GM12878 (cell line): Measurements from ENCODE around the gene NDOR1. TPM values are rescaled to one million over a fixed set of nuclear protein-coding genes. Genes with fewer than 3 reads are reported as not detected.

Experiments used
- ATAC-seq: fragments of 200-7000 bp; cut with Tn5 transposase; 3 replicates; pipeline ENCODE4 v1.9.1; 2020; ENCODE audit warnings: mild to moderate bottlenecking, moderate library complexity
- BruUV-seq: library from RNA; stranded (reverse); fragments of 400-500 nt; replicated peaks from 2 replicates; lab custom pipeline; 2021; lab: Mats Ljungman, UMichigan
- CTCF ChIA-PET: fragments of 300-600 bp; sonication (Branson Sonifier 250); formaldehyde crosslinking; extraction: SDS; loops from one replicate; lab custom pipeline; 2021; ENCODE audit warnings: inconsistent platforms; lab: Yijun Ruan, JAX
- POLR2A ChIA-PET: fragments of 350-600 bp; formaldehyde crosslinking; extraction: SDS; loops from one replicate; lab custom pipeline; 2021; ENCODE audit warnings: inconsistent platforms; lab: Charles Lee
- RAD21 ChIA-PET: fragments of 300-600 bp; sonication (Branson Sonifier 250); formaldehyde crosslinking; loops from one replicate; lab custom pipeline; 2023; ENCODE audit warnings: antibody characterized with exemption; ENCODE audit not compliant: unreplicated experiment; lab: Charles Lee
- SMC1A ChIA-PET: fragments of 300-600 bp; sonication (Branson Sonifier 250); formaldehyde crosslinking; loops from one replicate; lab custom pipeline; 2023; ENCODE audit not compliant: unreplicated experiment, uncharacterized antibody; lab: Charles Lee
- DNase-seq: peaks from one replicate; pipeline ENCODE4 v3.0.0-alpha.2; 2011; ENCODE audit warnings: low read depth, low spot score
- FAIRE-seq: peaks from 3 replicates; lab custom pipeline; 2011; peaks lifted over from hg19 to GRCh38; lab: Jason Lieb, UNC
- H2AFZ ChIP-seq: 2 replicates; pipeline ENCODE4 v1.6.0; 2011; ENCODE audit warnings: low read depth, low read length, control low read depth; ENCODE audit not compliant: control insufficient read depth
- H3K27ac ChIP-seq: 2 replicates; pipeline ENCODE4 v1.5.1; 2011; ENCODE audit warnings: control low read depth; ENCODE audit not compliant: control insufficient read depth, insufficient read depth
- H3K27me3 ChIP-seq, 2 experiments: replicated peaks in 1 of 2; 2 replicates each; pipeline versions ENCODE4 v1.6.0 to v1.6.1; 2011; ENCODE audit warnings: low read length in 1 of 2; ENCODE audit not compliant: control insufficient read depth in 2 of 2, insufficient read depth in 2 of 2
- H3K36me3 ChIP-seq, 2 experiments: 2 replicates each; pipeline ENCODE4 v1.5.1; 2011; ENCODE audit warnings: low read length in 1 of 2; ENCODE audit not compliant: control insufficient read depth in 2 of 2, insufficient read depth in 2 of 2
- H3K4me1 ChIP-seq: 2 replicates; pipeline ENCODE4 v1.6.1; 2011; ENCODE audit warnings: mild to moderate bottlenecking, low read length, moderate library complexity, mixed read lengths; ENCODE audit not compliant: control insufficient read depth, insufficient read depth
- H3K4me2 ChIP-seq: 2 replicates; pipeline ENCODE4 v1.6.0; 2011; ENCODE audit warnings: control low read depth; ENCODE audit not compliant: control insufficient read depth, insufficient read depth
- H3K4me3 ChIP-seq: fragments of 200-600 bp; sonication (generic); 2 replicates; pipeline ENCODE4 v1.5.1; 2016
- H3K79me2 ChIP-seq: 2 replicates; pipeline ENCODE4 v1.6.0; 2011; ENCODE audit warnings: low read length; ENCODE audit not compliant: control insufficient read depth, insufficient read depth
- H3K9ac ChIP-seq: 2 replicates; pipeline ENCODE4 v1.8.0; 2011; ENCODE audit warnings: low read length, control low read depth, mixed read lengths; ENCODE audit not compliant: control insufficient read depth, insufficient read depth
- H3K9me3 ChIP-seq: replicated peaks from 3 replicates; pipeline ENCODE4 v1.5.1; 2011; ENCODE audit warnings: mild to moderate bottlenecking, low read length; ENCODE audit not compliant: control insufficient read depth, insufficient read depth
- H4K20me1 ChIP-seq: 2 replicates; pipeline ENCODE4 v1.6.0; 2011; ENCODE audit not compliant: control insufficient read depth, insufficient read depth
- ATF7 ChIP-seq: fragments of 450-650 bp; IDR thresholded peaks from 2 replicates; pipeline ENCODE4 v1.6.1; 2016; ENCODE audit warnings: low read depth, mild to moderate bottlenecking
- CREB1 ChIP-seq: IDR thresholded peaks from 2 replicates; pipeline ENCODE4 v1.6.1; 2012; ENCODE audit warnings: low read depth, mild to moderate bottlenecking, inconsistent platforms
- CREM ChIP-seq: IDR thresholded peaks from 2 replicates; pipeline ENCODE4 v1.6.1; 2014; ENCODE audit warnings: antibody characterized with exemption, low read depth
- IRF3 ChIP-seq: fragments of 450-650 bp; IDR thresholded peaks from 2 replicates; pipeline ENCODE4 v1.6.1; 2014; ENCODE audit warnings: mild to moderate bottlenecking
- KDM1A ChIP-seq: fragments of 200-600 bp; sonication (generic); IDR thresholded peaks from 2 replicates; pipeline ENCODE4 v1.6.1; 2016; ENCODE audit warnings: borderline replicate concordance
- MEF2B ChIP-seq: fragments of 450-650 bp; IDR thresholded peaks from 2 replicates; pipeline ENCODE4 v1.6.1; 2018; ENCODE audit warnings: mild to moderate bottlenecking, moderate library complexity; ENCODE audit not compliant: partially characterized antibody, poor library complexity, severe bottlenecking
- MXI1 ChIP-seq: fragments of 150-350 bp; IDR thresholded peaks from 2 replicates; pipeline ENCODE4 v1.6.1; 2011; ENCODE audit warnings: low read depth, mild to moderate bottlenecking, inconsistent platforms, low read length, improper control_type of control experiment
- NBN ChIP-seq: fragments of 450-650 bp; IDR thresholded peaks from 2 replicates; pipeline ENCODE4 v1.6.1; 2016
- NR2C1 ChIP-seq: fragments of 450-650 bp; IDR thresholded peaks from 2 replicates; pipeline ENCODE4 v1.6.1; 2017; ENCODE audit warnings: antibody characterized with exemption, mild to moderate bottlenecking, moderate library complexity
- NR2F1 ChIP-seq: fragments of 450-650 bp; conservative IDR thresholded peaks from 2 replicates; pipeline ENCODE4 v1.6.1; 2017; ENCODE audit warnings: mild to moderate bottlenecking
- PRDM15 ChIP-seq: fragments of 450-650 bp; formaldehyde crosslinking; IDR thresholded peaks from 2 replicates; pipeline ENCODE4 v1.4.0; 2020; ENCODE audit warnings: mild to moderate bottlenecking, moderate library complexity
- SMC3 ChIP-seq: IDR thresholded peaks from 2 replicates; pipeline ENCODE4 v1.6.1; 2011; ENCODE audit warnings: low read length, improper control_type of control experiment, borderline replicate concordance
- SUZ12 ChIP-seq: fragments of 200-600 bp; sonication (generic); IDR thresholded peaks from one replicate; pipeline ENCODE4 v1.6.1; 2018; ENCODE audit warnings: antibody characterized with exemption, mild to moderate bottlenecking; ENCODE audit not compliant: unreplicated experiment
- TCF12 ChIP-seq: IDR thresholded peaks from 2 replicates; pipeline ENCODE4 v1.6.1; 2011; ENCODE audit warnings: low read depth, mild to moderate bottlenecking, low read length
- TCF3 ChIP-seq: IDR thresholded peaks from 2 replicates; pipeline ENCODE4 v1.6.1; 2012; ENCODE audit warnings: low read depth, mild to moderate bottlenecking, low read length, borderline replicate concordance; ENCODE audit not compliant: insufficient read depth
- YBX1 ChIP-seq: fragments of 450-650 bp; IDR thresholded peaks from 2 replicates; pipeline ENCODE4 v1.6.1; 2016; ENCODE audit warnings: antibody characterized with exemption
- ZNF207 ChIP-seq: fragments of 450-650 bp; IDR thresholded peaks from 2 replicates; pipeline ENCODE4 v1.6.1; 2014; ENCODE audit warnings: antibody characterized with exemption, mild to moderate bottlenecking, borderline replicate concordance
- WGBS: methylation state at CpG from one replicate; pipeline ENCODE4 v1.1.6; 2016; ENCODE audit warnings: low lambda C conversion rate; ENCODE audit not compliant: insufficient replicate concordance, insufficient coverage; ENCODE audit errors: missing lambda C conversion rate; 5-methylcytosine and 5-hydroxymethylcytosine counted together
- in situ Hi-C: fragments of 300-500 bp; cut with MboI; formaldehyde crosslinking; loops from 9 replicates; pipeline ENCODE4 v1.14.3; 2018; ENCODE audit warnings: mixed read lengths
- intact Hi-C: fragments of 100-400 bp; cut with micrococcal nuclease; formaldehyde crosslinking; loops from one replicate; pipeline ENCODE4 v1.14.2; 2022; ENCODE audit not compliant: unreplicated experiment
- polyA plus RNA-seq, 11 experiments: library from polyadenylated mRNA; depleted of rRNA in 4 of 11; unstranded in 6 of 11; stranded (reverse) in 5 of 11; fragments of >200 nt; fragmentation: Nextera tagmentation in 4 of 11; fragmentation: Illumina TruSeq in 1 of 11; extraction: Ambion mirVana in 4 of 11; extraction: Trizol in 1 of 11; gene quantifications; 1 replicate in 1 of 11; 2 replicates in 10 of 11; pipeline versions ENCODE4 v1.2.1 to v1.2.3, GENCODE V29; 2011 to 2016; ENCODE audit warnings: inconsistent platforms in 2 of 11, missing spikeins in 2 of 11, low read depth in 1 of 11
- total RNA-seq, 4 experiments: library from RNA; depleted of rRNA in 3 of 4; stranded (reverse); fragments of >200 nt in 3 of 4; fragmentation: Illumina TruSeq in 1 of 4; extraction: Trizol in 1 of 4; gene quantifications; 2 replicates each; pipeline versions ENCODE4 v1.2.1 to v1.2.3, GENCODE V29; 2013 to 2021

The NDOR1 gene
- total and polyA plus RNA-seq, 10 of the 15 experiments (the other 5 are each of a cell fraction or from before 2014, with no cell fraction given), result 0.04 to 32.9 (median 11.1) TPM

DNA sequence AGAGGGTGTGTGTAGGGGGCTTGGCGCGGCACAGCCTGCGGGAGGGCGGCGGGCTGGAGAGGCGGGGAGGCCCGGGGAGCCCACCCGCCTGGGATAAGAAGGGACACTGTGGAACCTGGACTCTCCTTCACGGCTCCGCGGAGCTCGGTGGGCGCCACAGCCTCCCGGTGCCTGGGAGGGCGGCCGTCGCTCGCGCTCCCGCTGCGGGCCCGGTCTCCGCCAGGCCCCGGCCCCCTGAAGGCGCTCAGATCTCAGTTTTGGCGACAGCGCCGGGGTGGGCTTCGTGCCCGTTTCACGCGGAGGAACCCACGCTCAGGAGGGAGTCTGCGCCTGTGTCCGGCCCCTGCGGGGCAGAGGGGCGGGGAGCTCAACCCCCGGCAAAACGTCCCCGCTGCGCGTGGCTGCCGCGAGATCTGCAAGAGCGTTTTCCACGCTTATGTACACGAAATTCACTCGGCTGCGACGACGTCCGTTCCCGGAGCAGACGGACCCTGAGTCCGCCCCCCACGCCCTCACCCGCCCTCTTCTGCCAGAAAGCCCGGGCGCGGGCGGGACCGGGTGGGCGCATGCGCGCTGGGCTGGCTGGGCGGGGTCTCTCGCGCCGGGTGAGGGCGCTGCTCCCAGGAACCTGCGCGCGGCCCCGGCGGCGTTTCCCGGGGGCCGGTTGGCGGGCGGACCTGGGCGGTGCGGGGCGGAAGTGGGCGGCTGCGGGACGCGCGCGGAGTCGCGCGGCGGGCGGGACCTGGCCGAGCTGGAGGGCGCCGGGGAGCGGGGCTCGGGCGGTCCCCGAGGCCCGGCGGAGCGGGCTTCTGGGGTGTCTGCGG lies 49.3 kb downstream of the NDOR1 start, which contains the start of gene NELFB:
NELFB (plus strand) TSS at position 704 of the 824 bp plus-strand sequence.
- H3K27me3 ChIP-seq, result no peaks in the 10 kb centered on the region
- peak within 1 kb of the TSS; percentile 93 for H3K4me3 ChIP-seq
- no peaks in the 10 kb centered on the region for H3K9me3 ChIP-seq
- no peaks in the 10 kb centered on the region for H4K20me1 ChIP-seq
- peaks cover 18% of the 10 kb centered on the region for H3K79me2 ChIP-seq
- FAIRE-seq (no peak), ATAC-seq (peak; percentile 83), DNase-seq (peak; percentile 46)
- ChIA-PET RAD21 (interaction anchor here (0.5 to 2.2 kb wide), 9 partner anchors 13 to 343 kb away, joined by 3 to 13 read pairs (median 3); partner anchors contain the start of genes TOR4A and TUBB4B), POLR2A (interaction anchor here (0.8 to 6.2 kb wide), 8 partner anchors 12 to 168 kb away, joined by 3 to 112 read pairs (median 6); partner anchors contain the start of genes MAN1B1 and TUBB4B), CTCF (interaction anchor here (0.6 to 1.7 kb wide), 6 partner anchors 10 to 195 kb away, joined by 3 to 7 read pairs (median 4); partner anchors contain the start of gene TUBB4B), SMC1A (no interaction called here)
- peak within 1 kb of the TSS; percentile 77 for H3K27ac ChIP-seq
- peak within 1 kb of the TSS; percentile 74 for H3K9ac ChIP-seq
- peaks cover 2 to 8% of the 10 kb centered on the region in 2 experiments; a peak in 3 of 4 replicates for H3K36me3 ChIP-seq
- H3K4me2 ChIP-seq, result peak within 1 kb of the TSS; percentile 99
- in situ Hi-C loops (no loop called here), intact Hi-C loops (no loop called here)
- peak within 1 kb of the TSS; percentile 93 for H2AFZ ChIP-seq
- H3K4me1 ChIP-seq, result peaks cover 14% of the 10 kb centered on the region
- BruUV-seq, result no TSS peak
- 1% methylated on average over 80 of the region's 105 CpGs for whole genome bisulfite sequencing
- peak; percentile 55; the same call in 1 of the 2 replicates for TF ChIP-seq IRF3
- no peak for TF ChIP-seq KDM1A
- no peak for TF ChIP-seq ATF7
- TF ChIP-seq CREM, result no peak
- TF ChIP-seq MEF2B, result peak; percentile 8
- TF ChIP-seq NR2F1, result peak; percentile 73
- TF ChIP-seq NR2C1, result peak; percentile 76
- TF ChIP-seq NBN, result no peak
- no peak for TF ChIP-seq CREB1
- TF ChIP-seq MXI1, result peak; percentile 21; the same call in 1 of the 2 replicates
- peak; percentile 66; the same call in 1 of the 2 replicates for TF ChIP-seq TCF12
- TF ChIP-seq SUZ12, result no peak
- TF ChIP-seq PRDM15, result no peak
- TF ChIP-seq YBX1, result no peak
- no peak for TF ChIP-seq SMC3
- peak; percentile 53; the same call in 1 of the 2 replicates for TF ChIP-seq ZNF207
- peak; percentile 79 for TF ChIP-seq TCF3
